Head of caudate nucleus (tissue), 42 donors: Measurements from ENCODE around the gene MCRS1.
A peak's percentile ranks its signal among the peaks of the same experiment; 100 is the strongest.

Source experiments
- DNase-seq, 42 donors: peaks; one replicate each; pipeline versions ENCODE4 v3.0.0 to v3.0.0-alpha.2; 2020 to 2021; ENCODE audit warnings: mixed read lengths in 7 of 42
- intact Hi-C: fragments of 100-400 bp; cut with DNase I; formaldehyde crosslinking; loops from one replicate; pipeline ENCODE4 v1.15.0; 2022

MCRS1 gene

DNA sequence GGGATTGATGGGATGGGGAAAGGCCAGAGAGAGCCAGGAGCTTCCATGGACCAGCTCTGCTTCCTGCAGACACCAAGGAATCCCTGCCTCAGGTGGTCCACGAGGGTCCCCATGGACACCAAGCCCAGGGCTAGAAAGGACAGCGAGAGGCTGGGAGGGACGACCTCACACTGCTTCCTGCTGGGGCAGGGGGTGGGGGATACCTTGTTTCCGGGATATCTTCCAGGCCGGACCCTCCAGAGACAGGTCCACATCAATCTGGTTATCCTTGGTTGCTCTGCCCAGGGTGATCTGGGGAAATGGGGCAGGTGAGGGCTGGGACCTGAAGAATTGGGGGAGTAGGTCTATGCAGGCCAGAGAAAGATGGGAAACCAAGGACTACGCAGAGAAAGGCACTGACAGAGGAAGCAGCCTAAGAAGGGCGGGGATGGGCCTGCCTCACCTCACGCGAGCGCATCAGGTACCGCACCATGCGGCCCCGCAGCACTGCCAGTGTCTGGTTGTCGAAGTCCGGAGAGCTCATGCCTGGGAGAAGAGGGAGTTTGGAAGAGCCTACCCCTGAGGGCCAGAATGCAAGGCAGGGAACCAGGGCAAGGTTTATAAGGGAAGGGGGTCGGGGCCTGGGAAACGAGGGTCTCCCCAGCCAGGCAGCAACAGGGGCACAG, 8.8 kb downstream of the MCRS1 start:
- intact Hi-C loops, result no loop called here
- peak in 1 of 42 donors; percentile 5 for DNase-seq

DNA sequence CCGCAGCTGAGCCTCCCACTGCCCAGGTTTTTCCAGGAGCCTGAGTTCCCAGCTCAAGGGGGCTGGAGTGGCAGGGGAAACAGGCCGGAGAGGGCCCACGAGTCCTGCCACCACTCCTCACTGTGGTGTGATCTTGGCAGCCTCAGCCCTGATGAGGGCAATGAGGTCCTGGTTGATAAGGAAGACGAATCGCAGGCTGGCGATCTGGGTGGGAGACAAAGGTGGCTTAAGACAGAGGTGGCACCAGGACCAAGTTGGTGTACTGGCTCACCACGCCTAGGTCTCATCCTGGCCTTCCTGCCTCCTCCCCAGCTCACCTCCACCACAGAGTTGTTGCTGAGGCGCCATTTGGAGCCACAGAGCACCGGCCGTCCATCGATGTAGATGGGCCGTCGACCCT, 9.4 kb downstream of the MCRS1 start:
- intact Hi-C loops, result no loop called here
- DNase-seq, result no peak

DNA sequence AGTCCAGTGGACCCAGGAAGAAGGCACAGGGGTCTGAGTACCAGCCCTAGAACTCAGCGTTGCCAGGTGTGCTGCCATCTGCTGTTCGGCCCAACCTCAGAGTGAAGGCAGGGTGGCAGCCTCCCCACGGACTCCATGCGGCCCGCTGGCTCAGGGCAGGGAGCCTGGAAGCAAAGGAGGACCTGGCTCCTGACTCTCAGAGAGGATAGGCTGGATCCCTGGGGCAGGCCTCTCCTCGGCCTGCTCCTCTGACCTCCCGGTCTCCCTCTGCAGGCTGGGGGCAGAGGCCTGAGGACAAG, 10.1 kb downstream of the MCRS1 start:
- intact Hi-C loops, result no loop called here
- DNase-seq, result peak in 12 of 42 donors; percentile 21 to 60 (median 46)

DNA sequence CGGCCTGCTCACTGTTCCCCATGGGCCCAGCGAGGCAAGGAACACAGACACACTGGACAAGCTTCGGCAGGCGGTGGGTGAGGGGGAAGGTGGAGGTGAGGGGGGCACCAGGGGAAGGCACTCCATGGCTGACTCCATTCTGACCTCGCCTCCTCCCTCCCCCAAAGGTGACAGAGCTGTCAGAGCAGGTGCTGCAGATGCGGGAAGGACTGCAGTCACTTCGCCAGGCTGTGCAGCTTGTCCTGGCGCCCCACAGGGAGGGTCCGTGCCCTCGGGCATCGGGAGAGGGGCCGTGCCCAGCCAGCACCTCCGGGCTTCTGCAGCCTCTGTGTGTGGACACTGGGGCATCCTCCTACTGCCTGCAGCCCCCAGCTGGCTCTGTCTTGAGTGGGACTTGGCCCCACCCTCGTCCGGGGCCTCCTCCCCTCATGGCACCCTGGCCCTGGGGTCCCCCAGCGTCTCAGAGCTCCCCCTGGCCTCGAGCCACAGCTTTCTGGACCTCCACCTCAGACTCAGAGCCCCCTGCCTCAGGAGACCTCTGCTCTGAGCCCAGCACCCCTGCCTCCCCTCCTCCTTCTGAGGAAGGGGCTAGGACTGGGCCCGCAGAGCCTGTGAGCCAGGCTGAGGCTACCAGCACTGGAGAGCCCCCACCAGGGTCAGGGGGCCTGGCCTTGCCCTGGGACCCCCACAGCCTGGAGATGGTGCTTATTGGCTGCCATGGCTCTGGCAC, 10.6 kb downstream of the MCRS1 start:
- intact Hi-C loops, result no loop called here
- no peak for DNase-seq

DNA sequence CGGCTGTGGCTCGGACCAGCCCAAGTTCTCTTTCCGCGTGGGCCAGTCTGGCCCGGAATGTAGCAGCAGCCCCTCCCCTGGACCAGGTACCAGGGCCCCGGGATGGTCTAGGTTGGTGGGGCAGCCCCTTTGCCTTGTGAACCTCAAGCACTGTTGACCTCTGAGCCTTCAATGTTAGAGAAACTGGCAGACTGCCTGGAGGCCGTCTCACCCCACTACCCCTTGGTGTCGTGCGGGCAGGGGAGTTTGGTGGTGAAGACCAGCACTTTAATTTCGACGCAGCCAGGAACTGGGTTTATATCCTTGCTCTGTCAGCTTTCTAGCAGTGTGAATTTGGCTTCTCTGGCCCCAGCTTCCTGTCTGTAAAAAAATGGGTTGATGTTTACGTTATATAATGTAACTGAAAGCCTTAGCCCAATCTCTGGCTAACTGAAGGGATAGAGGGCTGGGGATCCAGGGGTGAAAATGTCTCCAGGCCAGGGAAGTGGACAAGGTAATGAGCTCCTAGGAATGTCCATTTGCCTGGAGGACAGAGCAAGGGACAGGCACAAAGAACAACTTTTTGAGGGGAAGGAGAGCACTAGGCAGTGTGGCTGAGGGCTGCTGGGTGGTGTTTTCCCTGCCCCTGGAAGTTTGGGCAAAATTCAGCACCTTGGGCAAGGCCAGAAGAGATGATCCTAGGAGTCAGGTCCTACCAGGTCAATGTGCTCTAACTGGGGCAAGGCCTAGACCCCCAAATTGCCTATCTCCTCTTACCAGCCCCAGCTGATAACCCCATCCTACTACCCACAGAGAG, 11.4 kb downstream of the MCRS1 start:
- intact Hi-C loops, result no loop called here
- peak in 1 of 42 donors; percentile 1 for DNase-seq

DNA sequence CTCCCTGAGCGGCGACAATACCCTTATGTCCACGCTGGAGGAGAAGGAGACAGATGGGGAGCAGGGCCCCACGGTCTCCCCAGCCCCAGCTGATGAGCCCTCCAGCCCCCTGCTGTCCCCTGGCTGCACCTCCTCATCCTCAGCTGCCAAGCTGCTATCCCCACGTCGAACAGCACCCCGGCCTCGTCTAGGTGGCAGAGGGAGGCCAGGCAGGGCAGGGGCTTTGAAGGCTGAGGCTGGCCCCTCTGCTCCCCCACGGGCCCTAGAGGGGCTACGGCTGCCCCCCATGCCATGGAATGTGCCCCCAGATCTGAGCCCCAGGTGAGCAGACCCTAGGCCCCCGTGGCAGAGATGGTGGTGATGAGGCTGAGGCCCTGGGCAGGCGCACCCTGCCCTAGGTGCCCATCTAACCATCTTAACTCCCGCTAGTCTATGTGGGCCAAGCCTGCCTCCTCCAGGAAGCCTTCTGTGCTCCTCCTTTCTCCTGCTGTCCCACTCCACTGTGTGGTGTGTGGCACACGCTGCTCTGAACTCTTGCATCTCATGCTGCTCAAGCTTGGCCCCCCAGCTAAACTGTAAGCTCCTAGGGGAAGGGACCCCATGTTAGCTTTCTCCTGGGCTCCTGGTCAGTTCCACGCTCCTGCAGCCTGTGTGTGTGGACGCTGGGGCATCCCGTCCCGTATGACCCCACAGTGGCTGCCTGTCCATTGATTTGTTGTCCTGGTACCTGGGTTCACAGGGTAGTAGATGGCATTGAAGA, 12.1 kb downstream of the MCRS1 start:
- intact Hi-C loops, result no loop called here
- no peak for DNase-seq

DNA sequence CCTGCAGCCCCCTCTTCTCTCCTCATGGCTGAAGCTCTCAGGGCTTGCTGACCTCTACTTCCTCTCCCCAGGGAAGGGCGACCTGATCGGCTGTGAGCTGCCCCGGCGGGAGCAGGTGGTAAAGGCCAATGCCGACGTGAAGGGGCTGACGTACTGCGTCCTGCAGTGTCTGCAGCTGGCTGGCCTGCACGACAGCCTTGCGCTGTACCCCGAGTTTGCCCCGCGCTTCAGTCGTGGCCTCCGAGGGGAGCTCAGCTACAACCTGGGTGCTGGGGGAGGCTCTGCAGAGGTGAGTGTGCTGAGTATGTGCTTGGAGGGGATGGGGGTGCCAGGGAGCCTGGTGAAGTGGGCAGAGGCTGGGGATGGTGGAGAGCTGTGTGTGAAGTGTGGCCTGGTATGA, 13.7 kb downstream of the MCRS1 start:
- intact Hi-C loops, result no loop called here
- DNase-seq, result no peak

DNA sequence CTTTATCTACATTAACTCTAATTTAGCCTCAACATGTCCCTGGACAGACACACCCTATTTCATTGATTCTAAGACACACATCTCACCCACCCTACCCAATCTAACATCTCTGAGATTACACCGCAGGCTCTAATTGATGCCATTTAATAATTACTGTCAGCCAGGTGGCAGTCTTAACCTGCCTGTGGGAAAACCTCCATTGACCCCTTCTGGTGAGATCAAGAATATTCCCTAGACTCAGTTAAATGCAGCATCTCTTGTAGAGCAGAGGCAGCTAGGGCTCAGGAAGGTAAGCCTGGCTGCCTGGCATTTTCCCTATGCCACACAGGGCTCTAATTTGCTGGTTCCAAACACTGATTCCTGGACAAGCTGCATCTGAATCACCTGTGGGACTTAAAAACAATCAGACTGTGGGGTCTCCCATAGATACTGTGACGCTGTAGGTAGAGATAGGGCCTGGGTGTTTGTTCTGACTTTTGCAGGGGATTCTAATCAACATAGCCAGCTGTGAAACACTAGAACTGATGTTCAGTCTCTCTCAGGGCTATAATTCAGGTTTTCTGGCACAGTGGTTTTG, 14.3 kb downstream of the MCRS1 start:
- DNase-seq, result peak in 6 of 42 donors; percentile 37 to 65 (median 51)
- intact Hi-C loops, result no loop called here

DNA sequence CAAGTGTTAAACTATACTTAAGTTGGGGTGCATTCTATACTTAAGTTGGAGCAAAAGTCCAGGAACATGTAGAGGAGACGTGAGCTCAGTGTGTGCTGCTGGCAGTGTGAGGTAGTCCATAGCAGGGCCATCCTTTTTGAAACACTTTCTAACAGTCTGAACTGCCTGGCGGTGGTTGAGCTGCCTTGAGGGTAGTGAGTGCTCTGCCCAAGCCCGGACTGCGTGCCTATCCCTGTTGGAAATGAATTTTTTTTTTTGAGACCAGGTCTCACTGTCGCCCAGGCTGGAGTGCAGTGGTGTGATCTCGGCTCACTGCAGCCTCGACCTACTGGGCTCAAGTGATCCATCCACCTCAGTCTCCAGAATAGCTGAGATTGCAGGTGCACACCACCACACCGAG, 15.0 kb downstream of the MCRS1 start:
- intact Hi-C loops, result no loop called here
- peak in 1 of 42 donors; percentile 9 for DNase-seq

DNA sequence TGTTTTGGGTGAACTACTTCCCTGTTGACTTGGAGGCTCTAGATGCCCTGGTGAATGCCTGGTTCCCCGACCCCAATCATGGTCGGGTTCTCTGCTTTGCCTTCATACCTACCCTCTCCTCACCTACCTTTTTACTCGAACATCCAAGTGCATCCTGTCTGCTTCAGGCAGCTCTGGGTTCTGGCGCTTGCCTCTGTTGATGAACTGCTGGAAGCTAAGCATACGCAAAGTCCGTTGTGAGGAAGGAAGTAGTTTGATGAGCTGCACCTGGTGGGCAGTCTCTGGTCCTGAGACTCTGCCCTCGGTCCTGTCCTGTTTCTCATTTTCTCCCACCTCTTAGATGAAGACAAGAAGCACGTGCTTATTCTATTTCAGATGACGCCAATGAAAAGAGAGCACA, 15.5 kb downstream of the MCRS1 start:
- intact Hi-C loops, result no loop called here
- peak in 1 of 42 donors; percentile 11 for DNase-seq

DNA sequence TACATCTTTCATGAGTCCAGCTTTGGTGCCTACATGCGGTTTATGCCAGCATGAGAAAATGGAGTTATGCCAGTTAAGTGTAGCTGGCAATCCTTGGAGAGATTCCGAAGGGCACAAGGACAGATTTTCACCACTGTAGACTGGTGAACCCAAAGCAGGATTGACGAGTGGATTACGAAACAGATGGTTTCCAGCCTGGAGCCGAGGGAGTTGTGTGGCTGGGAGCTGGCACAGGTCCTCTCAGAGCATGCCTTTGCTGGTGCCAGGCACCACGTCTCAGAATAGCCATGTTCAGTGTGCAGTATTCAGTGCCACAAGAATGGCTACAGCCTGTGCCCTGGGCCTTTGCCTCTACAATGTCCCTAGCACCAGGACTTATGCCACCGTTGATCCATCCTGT, 15.9 kb downstream of the MCRS1 start:
- DNase-seq, result peak in 2 of 42 donors; percentile 25 to 34
- intact Hi-C loops, result no loop called here

DNA sequence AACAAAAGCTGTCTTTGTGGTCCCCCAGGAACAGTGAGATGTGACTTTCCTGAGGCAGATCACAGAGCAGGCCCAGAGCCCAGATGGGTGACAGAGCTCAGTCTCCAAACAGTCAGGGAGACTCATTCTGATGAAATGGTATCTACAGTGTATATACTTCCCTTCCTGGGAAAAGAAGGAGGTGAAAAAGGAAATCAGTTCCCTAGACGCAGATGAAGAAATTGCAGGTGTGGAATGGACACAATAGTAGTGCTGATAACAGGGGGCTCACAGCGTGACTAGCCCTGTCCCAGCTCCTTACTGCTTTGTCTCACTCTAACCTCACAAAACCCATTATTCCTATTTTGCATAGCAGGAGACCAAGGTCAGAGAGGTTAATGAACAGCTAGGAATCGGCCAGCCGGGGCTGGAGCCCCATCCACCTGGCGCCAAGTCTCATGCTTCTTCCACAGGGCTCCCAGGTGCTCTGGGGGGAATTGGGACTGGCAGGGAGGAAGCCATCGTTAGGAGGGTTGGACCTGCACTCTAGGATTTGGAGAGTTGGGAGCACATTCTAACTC, 17.2 kb downstream of the MCRS1 start:
- intact Hi-C loops, result no loop called here
- DNase-seq, result peak in 1 of 42 donors; percentile 10

DNA sequence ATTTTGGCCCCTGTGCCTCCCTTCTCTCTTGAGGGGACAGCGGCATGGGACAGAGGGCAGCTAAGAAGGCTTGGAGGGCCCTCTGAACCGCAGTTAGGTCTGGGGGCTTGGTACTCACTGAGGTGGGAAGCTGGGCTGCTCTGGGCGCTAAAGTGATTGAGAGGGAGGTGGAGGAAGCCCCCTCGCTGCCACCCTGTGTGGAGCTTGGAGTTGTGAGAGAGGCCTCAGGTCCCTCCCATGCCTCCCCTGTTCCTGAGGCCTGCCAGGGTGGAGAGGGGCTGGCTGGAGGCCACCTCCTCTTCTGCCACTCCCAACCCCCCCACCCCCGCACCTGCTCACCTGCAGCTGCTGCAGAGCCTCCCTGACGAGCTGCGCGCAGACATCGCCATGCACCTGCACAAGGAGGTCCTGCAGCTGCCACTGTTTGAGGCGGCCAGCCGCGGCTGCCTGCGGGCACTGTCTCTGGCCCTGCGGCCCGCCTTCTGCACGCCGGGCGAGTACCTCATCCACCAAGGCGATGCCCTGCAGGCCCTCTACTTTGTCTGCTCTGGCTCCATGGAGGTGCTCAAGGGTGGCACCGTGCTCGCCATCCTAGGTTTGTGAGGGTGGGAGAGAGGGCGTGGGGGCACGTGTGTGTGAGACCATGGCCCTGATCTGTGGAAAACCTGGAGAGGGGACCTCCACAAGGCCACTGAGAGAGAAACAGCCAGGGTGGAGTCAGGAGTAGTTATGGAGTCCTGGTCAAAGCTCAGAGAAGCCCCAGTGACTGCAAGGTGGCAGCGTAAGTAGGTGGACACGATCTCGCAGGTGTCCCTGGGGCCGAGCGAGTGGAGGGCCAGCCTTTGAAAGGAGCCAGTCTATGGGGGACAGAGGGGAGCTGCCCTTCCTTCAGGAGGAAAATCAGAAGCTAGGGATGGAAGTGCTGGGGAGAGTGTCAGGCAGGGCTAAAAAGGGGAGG, 17.9 kb downstream of the MCRS1 start:
- DNase-seq, result peak in 2 of 42 donors; percentile 3 to 17
- intact Hi-C loops, result no loop called here

DNA sequence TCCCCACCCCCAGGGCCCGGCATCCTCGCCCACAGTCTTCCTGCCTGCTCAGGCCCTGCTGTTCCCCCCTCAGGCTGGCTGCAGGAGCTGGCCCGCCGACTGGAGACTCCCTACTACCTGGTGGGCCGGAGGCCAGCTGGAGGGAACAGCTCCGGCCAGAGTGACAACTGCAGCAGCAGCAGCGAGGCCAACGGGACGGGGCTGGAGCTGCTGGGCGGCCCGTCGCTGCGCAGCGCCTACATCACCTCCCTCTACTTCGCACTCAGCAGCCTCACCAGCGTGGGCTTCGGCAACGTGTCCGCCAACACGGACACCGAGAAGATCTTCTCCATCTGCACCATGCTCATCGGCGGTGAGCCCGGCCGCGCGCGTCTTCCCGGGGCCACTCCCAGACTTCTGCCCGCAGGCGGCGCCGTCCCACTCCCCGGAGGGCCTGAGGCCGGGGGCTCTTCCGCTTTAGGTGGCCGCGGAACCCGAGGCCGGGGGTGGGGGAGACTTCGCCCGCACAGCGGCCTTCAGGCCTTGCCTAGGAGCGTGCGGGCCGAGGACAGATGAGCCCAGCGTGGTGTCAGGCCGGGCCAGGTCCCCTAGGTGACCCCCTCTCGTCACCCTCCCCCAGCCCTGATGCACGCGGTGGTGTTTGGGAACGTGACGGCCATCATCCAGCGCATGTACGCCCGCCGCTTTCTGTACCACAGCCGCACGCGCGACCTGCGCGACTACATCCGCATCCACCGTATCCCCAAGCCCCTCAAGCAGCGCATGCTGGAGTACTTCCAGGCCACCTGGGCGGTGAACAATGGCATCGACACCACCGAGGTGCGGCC, 18.9 kb downstream of the MCRS1 start:
- intact Hi-C loops, result no loop called here
- peak in 19 of 42 donors; percentile 19 to 72 (median 51) for DNase-seq

DNA sequence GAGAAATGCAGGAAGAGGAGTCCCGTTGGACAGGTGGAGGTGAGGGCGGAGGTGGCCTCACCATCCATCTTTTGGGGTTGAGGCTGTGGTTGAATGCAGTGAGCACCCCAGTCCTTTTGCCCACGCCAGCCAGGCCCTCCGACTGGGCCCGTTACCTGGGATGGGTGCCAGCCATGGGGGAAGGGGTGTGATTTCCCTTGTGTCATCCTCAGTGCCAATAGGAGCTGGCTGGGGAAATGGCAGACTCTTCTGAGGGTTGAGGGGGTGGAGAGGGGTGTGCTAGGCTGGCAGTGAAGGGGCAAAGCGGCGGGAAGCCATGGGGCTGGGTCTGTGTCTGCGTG, 19.5 kb downstream of the MCRS1 start:
- intact Hi-C loops, result no loop called here
- peak in 10 of 42 donors; percentile 34 to 53 (median 44) for DNase-seq

DNA sequence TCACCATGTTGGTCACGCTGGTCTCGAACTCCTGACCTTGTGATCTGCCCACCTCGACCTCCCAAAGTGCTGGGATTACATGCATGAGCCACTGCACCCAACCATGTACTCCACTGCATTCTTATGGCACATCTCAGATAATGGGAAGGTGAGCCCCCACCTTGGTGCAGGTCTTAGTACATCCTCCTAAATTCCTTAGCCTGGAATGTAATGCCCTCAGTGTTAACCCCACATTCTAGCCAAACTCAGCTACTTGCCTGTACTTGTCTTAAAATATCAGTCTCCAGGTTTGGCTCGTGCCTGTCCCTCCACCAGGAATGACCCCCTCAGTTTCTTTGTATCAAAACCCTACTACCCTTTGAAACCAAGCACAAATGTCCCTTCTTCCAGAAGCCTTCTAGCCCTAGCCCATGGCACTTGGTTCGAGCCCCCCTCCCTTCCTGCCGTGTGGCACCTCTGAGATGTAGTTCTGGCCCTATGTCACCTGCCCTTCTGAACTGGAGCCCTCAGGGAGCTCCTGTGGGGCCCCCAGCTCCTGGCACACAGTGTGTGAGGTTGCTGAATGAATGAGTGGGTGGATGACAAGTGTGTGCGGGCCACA, 20.8 kb downstream of the MCRS1 start:
- intact Hi-C loops, result no loop called here
- no peak for DNase-seq

DNA sequence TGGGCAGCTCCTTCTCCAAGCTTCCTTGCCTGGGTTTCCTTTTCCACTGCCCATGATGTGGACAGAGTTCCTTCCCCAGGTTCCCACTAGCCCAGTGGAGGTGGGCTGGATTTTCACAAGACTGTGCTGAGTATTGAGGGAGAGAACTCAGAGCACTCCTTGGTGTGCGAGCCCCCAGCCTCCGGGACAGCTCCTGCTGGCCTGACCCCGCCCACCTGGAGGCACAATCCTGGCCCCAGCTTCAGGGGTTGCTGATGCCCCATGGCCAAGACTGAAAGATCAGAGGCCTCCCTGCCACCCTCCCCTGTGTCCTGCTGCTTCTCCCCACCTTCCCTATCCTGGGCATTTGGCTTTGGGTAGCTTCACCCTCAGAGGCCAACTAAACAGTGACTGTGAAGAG, 21.5 kb downstream of the MCRS1 start:
- DNase-seq, result peak in 1 of 42 donors; percentile 37
- intact Hi-C loops, result no loop called here
